Heart left ventricle (tissue), 16 donors: ENCODE results near the gene POC1A. TPM values are rescaled to one million over a fixed set of nuclear protein-coding genes. Genes with fewer than 3 reads are reported as not detected.

Experiments
- ATAC-seq, 4 donors: fragments of 200-7000 bp; cut with Tn5 transposase; one replicate each; pipeline ENCODE4 v1.9.1; 2020 to 2022; ENCODE audit warnings: moderate library complexity in 4 of 4, mild to moderate bottlenecking in 3 of 4, moderate number of reproducible peaks in 1 of 4
- DNase-seq, 5 donors: peaks; one replicate each; pipeline ENCODE4 v3.0.0-alpha.2; 2020
- H3K27ac ChIP-seq, 12 donors: fragments of 200-600 bp; sonication (generic) in 4 of 12; one replicate each; pipeline versions ENCODE4 v1.5.0 to v1.8.0; 2016 to 2022; ENCODE audit warnings: mild to moderate bottlenecking in 2 of 12
- H3K27me3 ChIP-seq, 9 donors: fragments of 200-600 bp; sonication (generic) in 2 of 9; one replicate each; pipeline versions ENCODE4 v1.5.1 to v1.8.0; 2016 to 2022; ENCODE audit warnings: mild to moderate bottlenecking in 3 of 9
- H3K36me3 ChIP-seq, 9 donors: fragments of 200-600 bp; sonication (generic) in 2 of 9; one replicate each; pipeline versions ENCODE4 v1.5.0 to v1.8.0; 2018 to 2022; ENCODE audit warnings: mild to moderate bottlenecking in 2 of 9
- H3K4me1 ChIP-seq, 12 donors: fragments of 200-600 bp; sonication (generic) in 4 of 12; one replicate each; pipeline versions ENCODE4 v1.5.0 to v1.8.0; 2016 to 2022; ENCODE audit warnings: mild to moderate bottlenecking in 3 of 12
- H3K4me3 ChIP-seq, 12 donors: fragments of 200-600 bp; sonication (generic) in 4 of 12; one replicate each; pipeline versions ENCODE4 v1.5.0 to v1.8.0; 2017 to 2022; ENCODE audit warnings: mild to moderate bottlenecking in 9 of 12, moderate library complexity in 4 of 12
- H3K9me3 ChIP-seq, 12 donors: fragments of 200-600 bp; sonication (generic) in 4 of 12; one replicate each; pipeline versions ENCODE4 v1.5.0 to v1.8.0; 2016 to 2022; ENCODE audit warnings: mild to moderate bottlenecking in 1 of 12
- CTCF ChIP-seq, 12 donors: fragments of 200-600 bp; sonication (generic) in 4 of 12; IDR thresholded peaks; one replicate each; pipeline versions ENCODE4 v1.5.0 to v1.8.0; 2018 to 2022; ENCODE audit warnings: antibody characterized with exemption in 12 of 12, mild to moderate bottlenecking in 5 of 12
- POLR2A ChIP-seq, 2 donors: fragments of 450-650 bp; IDR thresholded peaks; one replicate each; pipeline ENCODE4 v1.6.1; 2017; ENCODE audit warnings: antibody characterized with exemption in 2 of 2, mild to moderate bottlenecking in 2 of 2, moderate library complexity in 2 of 2
- WGBS, 4 donors: extraction: QIAGEN DNeasy Blood & Tissue Kit in 2 of 4; methylation state at CpG; one replicate each; pipeline versions ENCODE4 v1.1.5 to v1.1.7; 2013 to 2018; 5-methylcytosine and 5-hydroxymethylcytosine counted together
- intact Hi-C, 10 donors: fragments of 100-400 bp; cut with DNase I; formaldehyde crosslinking; loops; one replicate each; pipeline versions ENCODE4 v1.11.1 to v1.14.2; 2022
- polyA plus RNA-seq, 2 donors: library from polyadenylated mRNA; stranded (reverse); fragments of 200-250 nt; gene quantifications; one replicate each; pipeline ENCODE4 v1.2.3, GENCODE V29; 2013
- total RNA-seq, 9 donors: library from RNA; depleted of rRNA in 2 of 9; stranded (reverse); fragments of >200 nt in 2 of 9; fragmentation: NEBNext Ultra II Directional in 3 of 9; extraction: Animal tissue kit (Norgen Biotek cat#: 25700) in 3 of 9; gene quantifications; one replicate each; pipeline versions ENCODE4 v1.1.0 to v1.2.4, GENCODE V29; 2016 to 2023
- donor health status: ischemic (EF 13 %, LVEDD 7.1; RV severe dilation, severe dysfunction).
- donor health status: healthy with polysubstance abuse.
- donor health status: DM: no; HTN: yes; CAD: no.
- donor health status: DM: no; HTN: no; CAD: no.
- donor health status: ischemic (EF 25% LVEDD 6.9; RV normal size, moderate dysfunction).
- donor health status: ischemic (EF 25% LVEDD 5.7; RV mildly dilated, moderate dysfunction).
- donor health status: healthy.
- donor health status: DM: yes; HTN: yes; CAD: no.
- donor health status: ischemic (EF 35%, LVEDD 5.7; RV mildly dilated, moderate dysfunction).
- donor health status: nonischemic (EF 11% LVEDD 7.7; RV severe dilation, severe dysfunction).
- donor health status: DM: yes; HTN: yes; CAD: no.
- donor health status: PGD.
- donor health status: ischemic (EF 29% LVEDD 5.4; RV normal size, mild dysfunction).
- donor health status: nonischemic (EF 23%, LVEDD 6.1; RV moderate dilation, normal function).

The POC1A gene
- total and polyA plus RNA-seq, 11 donors = 0.50 to 5.2 (median 1.4) TPM

- Histone ChIP-seq H3K9me3 (no peaks in the 10 kb centered on the region), H3K4me3 (no peak overlapping the region), H3K27ac (peak overlapping the region in 1 of 12 donors; percentile 89), H3K27me3 (no peaks in the 10 kb centered on the region), H3K4me1 (peaks cover 0 to 34% (median 21%) of the 10 kb centered on the region in 12 donors), H3K36me3 (no peaks in the 10 kb centered on the region)
- ATAC-seq (no peak), DNase-seq (no peak)
- intact Hi-C loops = no loop called here
- 94 to 100% (median 96%) methylated on average over 2 to 6 of the region's 6 CpGs for WGBS, 4 donors
- TF ChIP-seq POLR2A (IDR thresholded peaks at IDR 0.05) (no peak), CTCF (IDR thresholded peaks at IDR 0.05) (no peak)
Observed at GRCh38 chr3:52038227-52038626, 116.0 kb downstream of the POC1A start.

GRCh38 chr3:52037291-52037690 is 116.9 kb downstream of the POC1A start:
- peaks cover 0 to 41% (median 23%) of the 10 kb centered on the region in 12 donors for H3K4me1 ChIP-seq
- no peak overlapping the region for H3K27ac ChIP-seq
- intact Hi-C loops = no loop called here
- no peak for ATAC-seq
- DNase-seq = no peak
- H3K4me3 ChIP-seq = no peak overlapping the region
- H3K27me3 ChIP-seq = no peaks in the 10 kb centered on the region
- WGBS, 4 donors = 86 to 96% (median 90%) methylated on average over 4 of the region's 4 CpGs; no CpG with 5 or more reads in 1 of the 4 donors
- no peak for TF ChIP-seq POLR2A (IDR thresholded peaks at IDR 0.05)
- TF ChIP-seq CTCF (IDR thresholded peaks at IDR 0.05) = no peak
- no peaks in the 10 kb centered on the region for H3K9me3 ChIP-seq
- no peaks in the 10 kb centered on the region for H3K36me3 ChIP-seq

GRCh38 chr3:52036829-52037228 is 117.4 kb downstream of the POC1A start:
- Histone ChIP-seq H3K36me3 (no peaks in the 10 kb centered on the region), H3K27ac (no peak overlapping the region), H3K27me3 (no peaks in the 10 kb centered on the region), H3K4me1 (peaks cover 0 to 41% (median 23%) of the 10 kb centered on the region in 12 donors), H3K9me3 (no peaks in the 10 kb centered on the region), H3K4me3 (no peak overlapping the region)
- intact Hi-C loops = no loop called here
- ATAC-seq (no peak), DNase-seq (no peak)
- no peak for TF ChIP-seq POLR2A (IDR thresholded peaks at IDR 0.05)
- TF ChIP-seq CTCF (IDR thresholded peaks at IDR 0.05) = no peak
- 47 to 56% (median 52%) methylated on average over 2 to 5 of the region's 5 CpGs for WGBS, 4 donors

- intact Hi-C loops = no loop called here
- no peaks in the 10 kb centered on the region for H3K36me3 ChIP-seq
- no peak for TF ChIP-seq CTCF (IDR thresholded peaks at IDR 0.05)
- no peak for TF ChIP-seq POLR2A (IDR thresholded peaks at IDR 0.05)
- H3K4me3 ChIP-seq = no peak overlapping the region
- H3K4me1 ChIP-seq = peaks cover 0 to 39% (median 21%) of the 10 kb centered on the region in 12 donors
- DNase-seq (no peak), ATAC-seq (no peak)
- no peak overlapping the region for H3K27ac ChIP-seq
- no peaks in the 10 kb centered on the region for H3K27me3 ChIP-seq
- 91 to 95% (median 93%) methylated on average over 5 of the region's 5 CpGs for WGBS, 4 donors
- no peaks in the 10 kb centered on the region for H3K9me3 ChIP-seq
Observed at GRCh38 chr3:52036222-52036694, 118.0 kb downstream of the POC1A start.
